ENCODE data around the gene NDUFA8.

- no peak for TF ChIP-seq CTCF (IDR thresholded peaks at IDR 0.05)
- no peak for TF ChIP-seq POLR2A (IDR thresholded peaks at IDR 0.05)
These were observed 32.2 kb downstream of the NDUFA8 start for GRCh38 chr9:122127396-122127798.
